SU-DHL-6 (cell line): ENCODE results near the gene NOD2.

Experiments
- H2AFZ ChIP-seq: fragments of 200-600 bp; sonication (generic); 2 replicates; pipeline ENCODE4 v1.6.1; 2014; ENCODE audit warnings: low read depth, mild to moderate bottlenecking, moderate library complexity, mixed read lengths, antibody characterized with exemption, low read length; ENCODE audit not compliant: severe bottlenecking
- H3F3A ChIP-seq: fragments of 200-600 bp; shearing (Covaris generic); 2 replicates; pipeline ENCODE4 v1.6.0; 2016; ENCODE audit warnings: antibody characterized with exemption, mild to moderate bottlenecking; ENCODE audit not compliant: insufficient read depth
- H3K27ac ChIP-seq: fragments of 200-600 bp; sonication (generic); 2 replicates; pipeline ENCODE4 v1.5.1; 2016; ENCODE audit warnings: low read depth, mild to moderate bottlenecking, low read length, moderate library complexity, mixed read lengths
- H3K27me3 ChIP-seq: fragments of 200-600 bp; sonication (generic), shearing (Covaris generic); 2 replicates; pipeline ENCODE4 v1.6.0; 2014; ENCODE audit warnings: mild to moderate bottlenecking, low read length
- H3K36me3 ChIP-seq: fragments of 200-600 bp; sonication (generic); 2 replicates; pipeline ENCODE4 v1.6.1; 2014; ENCODE audit warnings: mild to moderate bottlenecking, low read length, mixed read lengths
- H3K4me2 ChIP-seq: fragments of 300-600, 200-600 bp; shearing (Covaris generic), sonication (generic); 2 replicates; pipeline ENCODE4 v1.6.0; 2014; ENCODE audit warnings: low read length, low read depth, mild to moderate bottlenecking; ENCODE audit not compliant: poor library complexity, severe bottlenecking
- H3K4me3 ChIP-seq: fragments of 200-600 bp; sonication (generic); 2 replicates; pipeline ENCODE4 v1.5.1; 2014; ENCODE audit warnings: antibody characterized with exemption, low read length, mild to moderate bottlenecking, mixed read lengths; ENCODE audit not compliant: insufficient read depth, poor library complexity, severe bottlenecking
- H3K79me2 ChIP-seq: fragments of 200-600 bp; sonication (generic); 2 replicates; pipeline ENCODE4 v1.6.1; 2014; ENCODE audit warnings: mild to moderate bottlenecking, low read length, moderate library complexity; ENCODE audit not compliant: insufficient read depth
- H3K9ac ChIP-seq: fragments of 200-600 bp; sonication (generic); 2 replicates; pipeline ENCODE4 v1.7.0; 2014; ENCODE audit warnings: mild to moderate bottlenecking, low read length
- H3K9me2 ChIP-seq: fragments of 200-600 bp; sonication (generic); replicated peaks from 2 replicates; pipeline ENCODE4 v1.6.1; 2014; ENCODE audit warnings: low read length; ENCODE audit not compliant: insufficient read depth
- H3K9me3 ChIP-seq: fragments of 200-600 bp; sonication (generic); 2 replicates; pipeline ENCODE4 v1.6.1; 2014; ENCODE audit warnings: low read length, mixed read lengths; ENCODE audit not compliant: insufficient read depth
- H4K20me1 ChIP-seq: fragments of 200-600 bp; sonication (generic); 2 replicates; pipeline ENCODE4 v1.6.1; 2014; ENCODE audit warnings: low read depth, mild to moderate bottlenecking, antibody characterized with exemption, low read length, moderate library complexity, mixed read lengths
- CTCF ChIP-seq: fragments of 200-600 bp; sonication (generic); IDR thresholded peaks from one replicate; pipeline ENCODE4 v1.5.1; 2017; ENCODE audit warnings: antibody characterized with exemption, mild to moderate bottlenecking, low read length, moderate library complexity; ENCODE audit not compliant: insufficient read depth, poor library complexity, severe bottlenecking
- EZH2phosphoT487 ChIP-seq: fragments of 200-600 bp; sonication (generic), shearing (Covaris generic); conservative IDR thresholded peaks from 2 replicates; pipeline ENCODE4 v1.6.1; 2018; ENCODE audit warnings: mild to moderate bottlenecking, antibody characterized with exemption, low read length, moderate library complexity, mixed read lengths

NOD2 gene

GRCh38 chr16:50736448-50736847 is 43.0 kb downstream of the NOD2 start:
- no peak overlapping the region for H3K9ac ChIP-seq
- no peaks in the 10 kb centered on the region for H3K9me3 ChIP-seq
- no peaks in the 10 kb centered on the region for H3K36me3 ChIP-seq
- H3K27ac ChIP-seq: no peak overlapping the region
- TF ChIP-seq CTCF: no peak
- TF ChIP-seq EZH2phosphoT487: no peak
- H4K20me1 ChIP-seq: no peaks in the 10 kb centered on the region
- H3K27me3 ChIP-seq: no peaks in the 10 kb centered on the region
- H2AFZ ChIP-seq: no peak overlapping the region
- H3K79me2 ChIP-seq: no peaks in the 10 kb centered on the region
- H3F3A ChIP-seq: no peaks in the 10 kb centered on the region
- H3K4me3 ChIP-seq: no peak overlapping the region
- H3K9me2 ChIP-seq: no peaks in the 10 kb centered on the region
- H3K4me2 ChIP-seq: no peak overlapping the region

- TF ChIP-seq EZH2phosphoT487 (no peak), CTCF (no peak)
- Histone ChIP-seq H3K9ac (no peak overlapping the region), H3F3A (no peaks in the 10 kb centered on the region), H3K9me3 (no peaks in the 10 kb centered on the region), H2AFZ (no peak overlapping the region), H3K36me3 (no peaks in the 10 kb centered on the region), H3K79me2 (no peaks in the 10 kb centered on the region), H4K20me1 (no peaks in the 10 kb centered on the region), H3K27ac (no peak overlapping the region), H3K9me2 (no peaks in the 10 kb centered on the region), H3K4me2 (no peak overlapping the region), H3K27me3 (no peaks in the 10 kb centered on the region), H3K4me3 (no peak overlapping the region)
Measured at GRCh38 chr16:50737420-50737959, 44.1 kb downstream of the NOD2 start.

GRCh38 chr16:50739031-50739430 is 45.6 kb downstream of the NOD2 start:
- H3K36me3 ChIP-seq: no peaks in the 10 kb centered on the region
- H3F3A ChIP-seq: no peaks in the 10 kb centered on the region
- H3K79me2 ChIP-seq: no peaks in the 10 kb centered on the region
- H3K9ac ChIP-seq: no peak overlapping the region
- no peaks in the 10 kb centered on the region for H4K20me1 ChIP-seq
- no peak overlapping the region for H3K4me3 ChIP-seq
- no peak overlapping the region for H2AFZ ChIP-seq
- no peaks in the 10 kb centered on the region for H3K9me2 ChIP-seq
- H3K27ac ChIP-seq: no peak overlapping the region
- no peaks in the 10 kb centered on the region for H3K27me3 ChIP-seq
- H3K4me2 ChIP-seq: no peak overlapping the region
- TF ChIP-seq EZH2phosphoT487 (no peak), CTCF (no peak)
- H3K9me3 ChIP-seq: no peaks in the 10 kb centered on the region
